Measurements from ENCODE around the gene LRRC47. TPM values are rescaled to one million over a fixed set of nuclear protein-coding genes. Genes with fewer than 3 reads are reported as not detected.
"Not testable (repeated sequence)": the region's sequence is repeated elsewhere in the genome, so short reads cannot be mapped to it uniquely, and the experiment has no call there.

The LRRC47 gene
- polyA plus RNA-seq, 1 donor = 65.1 TPM

DNA sequence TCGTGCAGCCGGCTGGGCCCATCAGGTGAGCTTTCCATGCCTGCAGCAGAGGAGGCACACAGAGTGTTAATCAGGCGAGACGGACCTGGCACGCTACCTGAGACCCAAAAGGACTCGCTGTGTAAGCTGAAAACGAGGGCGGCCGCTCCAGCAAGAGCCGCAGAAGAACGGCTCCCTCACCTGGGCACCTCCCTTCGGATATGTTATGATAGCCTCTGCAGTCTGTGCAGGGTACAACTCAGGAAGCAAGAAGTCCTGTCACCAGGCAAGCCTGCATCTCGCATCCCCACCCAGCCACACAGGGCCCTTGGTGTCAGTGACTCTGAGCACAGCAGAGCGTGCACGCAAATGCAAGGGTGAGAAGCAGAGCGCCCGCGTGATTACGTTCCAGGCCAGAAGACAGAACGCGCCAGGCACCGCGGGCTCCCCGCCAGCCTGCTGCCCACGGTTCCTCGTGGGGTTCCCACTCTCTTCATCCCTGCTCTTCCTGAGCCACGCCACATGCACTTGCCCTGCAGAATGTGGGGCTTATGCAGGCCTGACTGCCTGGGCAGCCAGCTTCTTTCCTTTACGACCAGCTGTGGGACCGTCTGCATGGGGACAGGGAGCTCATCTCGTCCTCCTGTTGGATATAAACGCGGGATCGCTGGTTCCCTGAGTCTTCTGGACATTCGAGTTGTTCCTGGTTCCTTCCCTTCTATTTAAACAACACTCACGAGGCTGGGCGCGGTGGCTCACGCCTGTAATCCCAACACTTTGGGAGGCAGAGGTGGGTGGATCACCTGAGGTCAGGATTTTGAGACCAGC is 20.2 kb upstream of the LRRC47 start:
- no peak for DNase-seq

DNA sequence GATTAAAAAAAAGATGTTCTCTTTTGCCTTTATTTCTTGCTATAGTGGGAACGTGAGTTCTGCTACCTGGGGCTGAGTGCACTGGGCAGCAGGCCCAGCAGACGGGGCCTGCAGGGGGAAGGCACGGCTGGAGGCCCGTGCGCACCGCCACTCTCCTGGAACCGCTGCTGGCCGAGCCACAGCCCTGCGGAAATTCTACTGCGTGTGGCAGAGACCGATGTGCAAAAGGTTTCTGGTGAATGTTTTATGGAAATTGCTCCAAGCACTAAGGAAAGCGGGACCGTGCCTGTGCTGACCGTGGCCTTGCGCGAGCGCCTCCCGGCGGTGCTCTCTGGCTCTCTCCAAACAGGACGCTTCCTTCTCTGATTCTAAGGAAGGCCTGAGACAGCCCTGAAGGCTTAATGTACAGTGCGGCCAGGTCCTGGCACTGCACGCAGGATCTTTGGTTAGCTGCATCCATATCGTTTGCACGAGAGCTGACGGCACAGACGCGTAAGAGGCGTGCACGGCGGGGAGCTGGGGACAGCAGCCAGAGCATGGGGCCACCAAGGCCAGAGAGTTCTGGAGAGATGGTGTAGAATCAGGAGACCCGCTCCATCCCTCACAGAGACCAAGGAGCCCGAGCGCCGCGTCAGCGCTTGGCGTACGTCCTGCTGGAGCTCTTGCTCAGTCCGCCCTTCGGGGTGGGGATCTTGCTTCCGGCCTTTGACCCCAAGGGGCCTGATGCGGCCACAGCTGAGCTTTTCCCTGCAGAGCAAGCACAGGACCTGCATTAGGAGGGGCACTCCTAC is 18.7 kb upstream of the LRRC47 start:
- DNase-seq = no peak

DNA sequence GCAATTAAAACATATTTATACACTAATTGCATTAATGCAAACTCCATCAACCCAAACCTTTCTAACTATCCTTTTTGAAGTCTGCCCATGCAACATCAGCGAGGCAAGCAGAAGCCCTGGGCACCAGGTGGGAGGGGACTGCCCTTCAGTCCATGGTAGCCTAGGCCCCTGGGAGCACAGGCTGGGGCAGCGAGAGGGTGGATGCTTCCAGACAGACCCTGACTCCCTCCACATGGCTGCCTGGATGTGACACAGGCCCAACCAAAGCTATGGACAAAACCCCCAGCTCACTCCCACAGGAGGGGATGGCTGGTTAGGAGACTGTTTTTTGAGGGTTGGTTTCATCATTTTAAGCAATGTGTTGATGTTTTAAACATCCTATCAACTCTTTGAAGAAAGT is 17.8 kb upstream of the LRRC47 start:
- DNase-seq = no peak

DNA sequence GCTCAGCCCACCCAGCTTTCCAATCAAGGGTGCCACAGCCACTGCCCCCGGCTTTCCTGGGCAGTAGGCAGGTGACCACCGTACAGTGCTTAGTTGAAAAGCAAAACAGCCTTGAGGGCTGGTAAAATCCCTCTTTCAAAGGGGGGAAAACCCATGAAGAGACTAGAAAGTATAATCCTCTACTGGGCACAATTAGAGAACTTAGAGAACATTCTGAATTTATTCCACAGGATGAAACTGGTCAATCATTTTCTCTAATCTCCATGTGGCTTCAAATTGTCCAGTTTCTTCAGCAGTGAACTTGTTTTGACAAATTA is 15.3 kb upstream of the LRRC47 start:
- DNase-seq = no peak

DNA sequence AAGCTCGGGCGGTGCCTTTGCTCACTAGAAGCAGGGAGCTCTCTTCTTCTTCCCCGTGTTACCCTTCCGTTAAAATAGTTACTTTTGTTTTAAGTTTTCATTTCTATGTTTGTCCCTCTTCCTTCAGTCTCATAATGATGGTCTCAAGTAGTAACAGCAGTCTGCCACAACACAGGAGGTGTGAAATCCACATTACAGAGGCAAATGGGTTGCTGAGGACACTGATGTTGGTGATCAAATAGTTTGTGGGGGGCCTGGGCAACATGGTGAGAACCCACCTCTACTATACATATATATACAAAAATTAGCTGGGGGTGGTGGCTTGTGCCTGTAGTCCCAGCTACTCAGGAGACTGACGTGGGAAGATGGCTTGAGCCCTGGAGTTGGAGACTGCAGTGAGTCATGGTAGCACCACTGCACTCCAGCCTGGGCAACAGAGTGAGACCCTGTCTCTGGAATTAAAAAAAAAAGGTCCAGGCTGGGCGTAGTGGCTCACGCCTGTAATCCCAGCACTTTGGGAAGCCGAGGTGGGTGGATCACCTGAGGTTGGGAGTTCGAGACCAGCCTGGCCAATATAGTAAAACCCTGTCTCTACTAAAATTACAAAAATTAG is 14.0 kb upstream of the LRRC47 start:
- not testable (repeated sequence) for DNase-seq

DNA sequence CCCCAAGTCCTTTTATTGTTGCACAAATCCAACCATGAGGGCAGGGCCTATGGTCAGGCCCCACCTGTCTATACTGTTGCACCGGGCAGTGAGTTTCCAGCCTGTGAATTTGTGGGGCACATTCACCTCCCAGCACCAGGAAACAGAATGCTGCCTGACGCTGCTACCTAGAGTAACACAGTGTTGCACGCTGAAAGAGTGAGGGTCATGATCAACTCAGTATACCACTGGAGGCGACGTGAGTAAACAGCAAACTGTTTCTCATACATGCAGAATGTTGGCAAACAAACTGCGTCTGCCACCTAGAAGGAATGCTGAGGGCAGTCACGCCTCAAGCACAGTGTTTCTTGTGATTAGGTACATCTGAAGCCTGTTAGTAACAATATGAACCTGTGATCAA is 13.4 kb upstream of the LRRC47 start:
- no peak for DNase-seq

DNA sequence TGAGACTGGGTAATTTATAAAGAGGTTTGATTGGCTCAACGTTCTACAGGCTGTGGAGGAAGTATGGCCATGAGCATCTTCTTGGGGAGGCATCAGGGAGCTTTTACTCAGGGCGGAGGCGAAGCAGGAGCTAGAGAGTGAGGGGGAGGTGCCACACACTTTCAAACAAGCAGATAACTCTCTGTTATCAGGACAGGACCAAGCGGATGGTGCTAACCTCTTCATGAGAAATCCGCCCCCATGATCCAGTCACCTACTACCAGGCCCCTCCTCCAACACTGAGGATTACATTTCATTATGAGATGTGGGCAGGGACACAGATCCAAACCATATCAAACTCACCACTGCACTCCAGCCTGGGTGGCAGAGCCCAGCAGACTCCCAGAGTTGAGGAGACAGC is 11.5 kb upstream of the LRRC47 start:
- DNase-seq = no peak

DNA sequence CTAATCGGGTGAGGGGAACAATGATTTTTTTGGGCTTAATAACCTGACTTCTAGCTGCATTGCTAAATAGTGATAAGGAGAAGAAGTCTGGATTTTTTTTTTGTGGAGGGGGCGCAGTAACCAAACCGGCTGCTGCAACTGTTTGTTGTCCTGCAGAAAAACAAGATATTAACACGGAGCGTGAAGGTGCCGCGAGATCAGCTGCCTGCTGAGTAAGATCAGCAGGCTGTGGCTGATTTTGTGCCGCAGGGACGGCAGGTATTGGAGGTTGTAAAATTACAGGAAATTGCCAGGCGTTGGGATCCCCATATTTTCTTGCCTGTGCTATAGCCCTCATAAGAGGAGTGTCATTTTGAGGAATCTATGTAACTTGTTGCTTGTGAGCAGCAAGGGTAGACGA is 8.7 kb upstream of the LRRC47 start:
- DNase-seq = no peak

DNA sequence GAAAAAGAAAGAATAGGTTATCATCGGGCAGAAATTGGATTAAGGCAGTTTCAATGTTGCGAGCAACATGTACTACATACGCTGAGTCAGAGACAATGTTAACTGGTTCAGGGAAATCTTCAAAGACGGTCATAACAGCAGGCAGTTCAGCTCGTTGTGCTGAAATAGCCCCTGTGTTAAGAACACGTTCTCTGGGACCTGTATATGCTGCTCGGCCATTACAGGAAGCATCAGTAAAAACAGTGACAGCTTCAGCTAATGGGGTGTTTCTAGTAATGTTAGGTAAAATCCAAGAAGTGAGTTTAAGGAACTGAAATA is 8.3 kb upstream of the LRRC47 start:
- not testable (repeated sequence) for DNase-seq

DNA sequence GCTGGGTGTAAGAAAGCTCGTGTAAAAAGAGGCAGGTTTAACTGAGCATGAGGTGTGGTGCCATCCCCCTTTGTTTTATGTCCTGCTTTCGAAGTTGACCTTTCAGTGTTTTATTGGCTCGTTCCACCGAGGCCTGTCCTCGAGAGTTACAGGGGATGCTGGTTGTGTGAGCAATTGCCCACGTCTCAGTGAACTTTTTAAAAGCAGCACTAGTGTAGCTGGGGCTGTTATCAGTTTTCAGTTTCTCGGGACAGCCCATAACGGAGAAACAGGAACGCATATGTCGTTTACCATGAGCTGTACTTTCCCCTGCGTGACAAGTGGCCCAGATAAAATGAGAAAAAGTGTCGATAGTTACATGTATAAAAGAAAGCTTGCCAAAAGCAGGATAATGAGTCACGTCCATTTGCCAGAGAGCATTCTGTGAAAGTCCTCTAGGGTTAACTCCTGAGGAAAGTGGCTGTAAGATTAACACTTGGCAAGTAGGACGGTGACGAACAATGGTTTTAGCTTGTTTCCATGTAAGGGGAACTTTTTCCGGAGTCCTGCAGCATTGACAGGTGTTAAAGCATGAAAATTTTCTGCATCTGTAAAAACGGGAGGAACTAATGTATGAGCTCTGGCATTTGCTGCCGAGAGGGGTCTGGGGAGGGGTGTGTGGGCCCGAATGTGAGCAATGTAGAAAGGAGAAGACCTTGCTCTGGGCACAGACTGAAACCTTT is 7.8 kb upstream of the LRRC47 start:
- DNase-seq = no peak

DNA sequence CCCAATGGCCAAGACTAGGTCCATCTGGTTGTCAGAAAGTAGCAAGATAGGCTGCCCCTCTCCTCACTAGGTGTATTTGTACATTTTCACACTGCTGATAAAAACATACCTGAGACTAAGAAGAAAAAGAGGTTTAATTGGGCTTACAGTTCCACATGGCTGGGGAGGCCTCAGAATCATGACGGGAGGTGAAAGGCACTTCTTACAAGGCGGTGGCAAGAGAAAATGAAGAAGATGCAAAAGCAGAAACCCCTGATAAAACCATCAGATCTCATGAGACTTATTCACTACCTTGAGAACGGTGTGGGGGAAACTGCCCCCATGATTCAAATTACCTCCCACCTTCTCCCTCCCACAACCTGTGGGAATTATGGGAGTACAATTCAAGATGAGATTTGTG is 4.5 kb upstream of the LRRC47 start:
- not testable (repeated sequence) for DNase-seq

DNA sequence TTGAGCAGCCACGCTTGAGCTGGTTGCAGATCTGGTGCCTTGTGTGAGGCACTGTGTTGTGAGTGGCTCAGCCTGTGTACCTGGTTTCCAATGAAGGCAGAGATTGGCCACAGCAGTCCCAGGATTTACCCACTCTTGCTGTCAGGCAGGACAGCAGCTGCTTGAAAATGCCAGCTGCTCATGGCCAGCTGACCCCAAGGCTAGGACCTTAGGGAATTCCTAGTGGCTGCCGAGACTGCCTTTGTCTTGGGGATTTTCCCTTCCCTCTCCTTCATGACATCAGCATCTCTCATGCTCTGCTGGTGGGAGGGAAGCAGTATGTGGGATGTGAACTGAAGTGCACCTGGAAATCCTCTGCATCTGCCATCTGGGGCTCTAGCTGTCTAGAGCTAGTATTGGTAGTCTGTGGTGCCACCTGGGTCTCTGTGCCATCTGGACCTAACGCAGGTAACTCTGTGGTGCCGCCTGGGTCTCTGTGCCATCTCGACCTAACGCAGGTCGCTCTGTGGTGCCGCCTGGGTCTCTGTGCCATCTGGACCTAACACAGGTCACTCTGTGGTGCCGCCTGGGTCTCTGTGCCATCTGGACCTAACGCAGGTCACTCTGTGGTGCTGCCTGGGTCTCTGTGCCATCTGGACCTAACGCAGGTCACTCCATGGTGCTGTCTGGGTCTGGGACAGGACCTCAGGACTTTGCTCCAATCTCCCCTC is 3.8 kb upstream of the LRRC47 start:
- DNase-seq = no peak

DNA sequence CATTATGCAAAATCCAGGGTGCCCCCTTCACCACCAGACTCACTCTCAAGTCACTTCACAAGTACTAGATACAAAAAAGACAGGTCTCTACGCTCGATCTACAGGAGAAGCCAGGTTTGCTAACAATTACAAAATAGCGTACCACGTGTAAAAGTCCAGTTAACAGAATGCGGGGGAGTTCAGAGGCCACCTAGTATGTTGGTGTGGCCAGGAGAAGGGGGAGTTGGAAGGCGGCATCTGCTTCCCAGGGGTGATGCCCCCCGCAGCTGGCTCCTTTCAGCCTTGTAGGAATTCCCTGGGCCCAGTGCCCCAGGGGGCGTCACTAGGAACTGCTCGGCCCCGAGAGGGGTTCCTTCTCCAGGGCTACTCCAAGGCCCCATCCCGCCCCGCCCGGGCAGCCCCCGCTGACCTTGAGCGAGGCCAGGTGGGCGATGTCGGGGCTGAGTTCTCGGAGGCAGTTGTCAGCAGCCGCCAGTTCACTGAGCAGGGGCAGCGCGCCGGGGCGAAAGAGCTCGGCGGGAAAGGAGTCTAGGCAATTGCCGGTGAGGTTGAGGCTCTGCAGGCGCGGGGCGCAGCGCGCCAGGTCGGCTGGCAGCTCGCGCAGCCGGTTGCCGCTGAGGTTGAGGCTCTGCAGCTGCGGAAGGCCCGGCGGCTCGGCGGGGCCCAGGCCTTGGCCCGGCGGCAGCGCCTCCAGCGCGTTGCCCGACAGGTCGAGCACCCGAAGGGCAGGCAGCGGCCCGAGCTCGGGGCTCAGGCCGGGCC is 664 bp downstream of the LRRC47 start:
- DNase-seq = no peak

DNA sequence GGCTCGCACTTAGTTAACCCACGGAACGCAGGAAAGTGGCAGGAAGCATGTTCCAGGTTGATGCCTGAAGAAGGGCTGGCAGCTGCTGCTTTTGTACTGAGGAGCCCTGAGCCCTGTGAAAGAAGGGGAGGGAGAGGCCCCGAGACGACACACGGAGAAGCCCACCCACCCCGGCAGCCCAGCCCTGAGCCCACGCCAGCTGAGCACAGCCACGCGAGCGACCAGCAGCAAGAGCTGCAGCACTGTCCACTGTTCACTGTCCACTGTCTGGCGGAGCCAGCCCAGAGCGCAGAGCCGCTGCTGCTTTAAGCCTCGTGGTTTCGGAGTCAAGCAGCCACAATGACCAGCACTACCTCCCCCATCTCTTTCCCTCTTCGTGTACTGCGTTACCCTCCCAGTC is 5.3 kb downstream of the LRRC47 start:
- DNase-seq = no peak

DNA sequence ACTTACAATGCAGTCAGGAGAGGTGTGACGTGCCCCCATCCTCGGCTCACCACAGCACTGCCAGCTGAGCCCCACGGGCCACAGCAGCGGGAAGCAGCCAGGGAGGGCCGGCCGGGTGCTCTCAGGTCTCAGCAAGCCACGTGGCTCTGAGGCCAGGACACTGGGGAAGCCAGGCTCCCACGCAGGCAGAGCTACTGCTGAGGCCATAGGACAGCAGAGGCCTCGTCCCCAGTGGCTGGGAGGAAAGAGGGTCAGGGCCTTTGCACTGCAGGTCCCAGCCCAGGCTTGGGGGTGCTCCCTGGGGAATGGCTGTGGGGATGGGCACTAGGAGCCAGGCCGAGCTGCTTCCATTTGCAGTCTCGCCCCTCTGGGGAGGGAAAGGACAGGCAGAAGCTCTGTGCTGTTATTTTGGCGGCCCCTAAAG is 5.8 kb downstream of the LRRC47 start:
- no peak for DNase-seq

DNA sequence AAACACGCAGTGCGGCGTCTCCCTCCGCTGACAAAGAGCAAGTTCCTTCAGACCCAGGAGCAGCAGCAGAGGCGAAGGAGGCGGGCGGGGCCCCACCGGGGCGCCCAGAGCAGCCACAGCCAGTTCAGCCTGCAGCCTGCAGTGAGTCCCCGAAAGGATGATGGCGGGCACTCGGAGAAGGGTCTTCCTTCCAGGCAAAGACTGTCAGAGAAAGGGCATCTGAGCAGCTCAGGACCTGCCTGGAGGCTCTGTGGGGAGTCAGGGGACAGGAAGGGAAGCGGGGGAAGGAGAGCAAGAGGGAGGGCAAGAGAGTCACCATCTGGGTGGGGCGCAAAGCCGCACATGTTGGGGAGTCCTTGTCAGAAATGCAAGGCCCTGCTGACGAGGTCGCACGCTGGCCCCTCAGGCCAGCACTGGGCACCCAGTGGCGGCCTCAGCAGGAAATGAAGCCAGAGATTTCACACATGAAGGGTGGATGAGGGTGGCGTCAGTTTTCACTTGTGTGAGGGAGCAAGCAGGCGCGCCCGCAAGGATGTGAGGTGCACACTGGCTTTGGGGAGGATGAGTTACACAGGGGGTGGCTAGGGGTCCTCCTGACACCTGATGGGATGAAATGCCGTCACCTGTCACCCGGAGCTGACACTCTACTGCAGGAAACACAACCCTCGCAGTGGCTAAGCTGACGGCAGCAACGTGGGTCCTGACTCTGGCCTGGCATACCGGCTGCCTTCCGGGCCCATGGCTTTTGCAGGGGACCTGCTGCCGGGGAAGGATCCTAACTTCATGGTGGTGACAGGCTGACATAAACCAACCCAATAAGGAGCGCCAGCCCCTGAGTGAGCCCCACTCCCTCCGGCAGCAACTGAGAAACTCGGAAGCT is 6.6 kb downstream of the LRRC47 start:
- no peak for DNase-seq

DNA sequence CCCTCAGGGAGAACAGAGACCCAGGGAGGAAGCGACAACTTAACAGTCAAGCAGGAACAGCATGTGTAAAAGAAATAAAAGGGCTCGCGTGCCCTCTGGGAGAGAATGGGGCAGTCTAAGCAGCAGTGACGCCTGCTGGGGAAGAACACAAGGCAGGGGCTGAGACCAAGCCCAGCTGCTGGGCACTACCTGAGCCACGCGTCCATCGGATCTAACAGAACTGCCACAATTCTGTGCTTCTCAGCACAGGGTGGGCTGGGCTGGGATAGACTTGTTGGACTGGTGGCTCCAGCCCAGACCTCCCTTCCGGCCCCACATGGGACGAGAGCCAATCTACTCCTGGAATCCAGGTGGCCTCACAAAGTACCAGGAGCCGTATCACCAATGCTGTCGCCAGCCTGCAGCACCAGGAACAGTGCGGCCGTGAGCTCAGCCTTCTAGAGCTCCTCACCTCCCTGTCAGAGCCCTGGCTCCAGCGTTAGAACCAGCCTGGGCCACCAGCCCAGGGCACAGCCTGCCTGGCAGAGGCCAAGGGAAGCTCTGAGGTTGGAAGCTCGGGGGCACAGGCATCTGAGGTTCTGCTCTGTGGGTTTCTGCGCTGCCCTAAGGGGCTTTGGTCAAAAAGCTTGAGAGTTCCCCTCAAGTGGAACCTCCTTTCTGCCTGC is 7.4 kb downstream of the LRRC47 start:
- no peak for DNase-seq

DNA sequence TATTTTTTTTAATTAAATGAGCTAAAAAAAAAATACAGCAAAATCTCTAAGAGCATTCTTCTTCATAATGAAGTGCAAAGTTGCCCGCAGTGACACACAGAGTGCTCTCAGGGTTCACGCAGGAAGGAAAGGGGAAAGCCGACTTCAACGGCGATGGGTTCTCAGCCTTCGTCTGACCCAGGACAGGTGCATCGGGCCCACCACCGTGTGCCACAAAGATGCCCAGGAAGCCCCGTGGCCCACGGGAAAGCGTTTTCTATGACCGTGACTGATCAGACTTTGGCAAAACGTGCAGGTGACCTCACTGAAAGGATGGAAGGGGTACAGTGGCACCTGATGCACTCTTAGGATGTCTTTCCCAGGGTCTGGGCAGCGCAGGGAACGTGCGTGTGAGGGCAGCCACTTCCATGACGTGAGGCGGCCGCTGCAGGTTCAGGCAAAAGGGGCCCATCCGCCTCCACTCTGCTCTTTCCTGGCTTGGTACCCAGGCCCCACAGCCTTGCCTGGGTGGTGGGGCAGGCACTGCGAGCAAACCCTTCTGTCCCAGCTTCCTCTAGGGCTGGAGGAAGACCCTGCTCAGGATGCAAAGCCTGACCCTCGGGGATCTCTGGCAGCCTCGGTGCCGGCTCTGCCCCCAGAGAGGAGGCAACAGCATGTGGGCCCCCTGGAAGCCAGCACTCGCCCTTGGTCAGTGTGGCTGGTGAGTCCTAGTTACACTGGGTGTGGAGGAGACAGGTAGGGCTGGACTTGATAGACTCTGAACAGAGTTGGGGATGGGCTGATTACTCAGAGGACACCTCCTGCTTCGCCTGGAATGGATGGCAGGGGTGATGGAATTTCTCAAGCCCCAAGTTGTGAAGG is 8.3 kb downstream of the LRRC47 start:
- DNase-seq = no peak

DNA sequence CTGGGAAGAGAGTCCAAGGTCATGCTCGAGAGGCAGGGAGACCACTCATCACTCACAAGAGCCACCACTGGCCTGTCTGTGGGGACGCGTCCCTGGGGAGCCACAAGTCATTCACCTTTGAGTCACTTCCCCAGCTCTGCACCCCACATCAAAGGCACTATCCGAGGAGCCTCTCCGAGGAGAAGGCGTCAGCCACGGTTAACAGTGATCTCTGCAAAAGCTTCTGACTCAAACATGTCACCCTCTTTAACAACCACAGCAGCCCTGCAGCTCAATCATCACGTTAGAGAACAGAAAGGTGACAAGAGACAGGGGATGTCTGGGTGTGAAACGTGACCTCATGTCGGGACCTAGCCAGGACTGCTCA is 9.0 kb downstream of the LRRC47 start:
- DNase-seq = no peak

All from left kidney (tissue), 2 donors.